GM12878 (cell line): ENCODE results near the gene LARP6. TPM values are rescaled to one million over a fixed set of nuclear protein-coding genes. Genes with fewer than 3 reads are reported as not detected.

ENCODE experiments used
- ATAC-seq: fragments of 200-7000 bp; cut with Tn5 transposase; 3 replicates; pipeline ENCODE4 v1.9.1; 2020; ENCODE audit warnings: mild to moderate bottlenecking, moderate library complexity
- BruUV-seq: library from RNA; stranded (reverse); fragments of 400-500 nt; replicated peaks from 2 replicates; lab custom pipeline; 2021; lab: Mats Ljungman, UMichigan
- CTCF ChIA-PET: fragments of 300-600 bp; sonication (Branson Sonifier 250); formaldehyde crosslinking; extraction: SDS; loops from one replicate; lab custom pipeline; 2021; ENCODE audit warnings: inconsistent platforms; lab: Yijun Ruan, JAX
- POLR2A ChIA-PET: fragments of 350-600 bp; formaldehyde crosslinking; extraction: SDS; loops from one replicate; lab custom pipeline; 2021; ENCODE audit warnings: inconsistent platforms; lab: Charles Lee
- RAD21 ChIA-PET: fragments of 300-600 bp; sonication (Branson Sonifier 250); formaldehyde crosslinking; loops from one replicate; lab custom pipeline; 2023; ENCODE audit warnings: antibody characterized with exemption; ENCODE audit not compliant: unreplicated experiment; lab: Charles Lee
- SMC1A ChIA-PET: fragments of 300-600 bp; sonication (Branson Sonifier 250); formaldehyde crosslinking; loops from one replicate; lab custom pipeline; 2023; ENCODE audit not compliant: unreplicated experiment, uncharacterized antibody; lab: Charles Lee
- DNase-seq: peaks from one replicate; pipeline ENCODE4 v3.0.0-alpha.2; 2011; ENCODE audit warnings: low read depth, low spot score
- FAIRE-seq: peaks from 3 replicates; lab custom pipeline; 2011; peaks lifted over from hg19 to GRCh38; lab: Jason Lieb, UNC
- H2AFZ ChIP-seq: 2 replicates; pipeline ENCODE4 v1.6.0; 2011; ENCODE audit warnings: low read depth, low read length, control low read depth; ENCODE audit not compliant: control insufficient read depth
- H3K27ac ChIP-seq: 2 replicates; pipeline ENCODE4 v1.5.1; 2011; ENCODE audit warnings: control low read depth; ENCODE audit not compliant: control insufficient read depth, insufficient read depth
- H3K27me3 ChIP-seq, 2 experiments: replicated peaks in 1 of 2; 2 replicates each; pipeline versions ENCODE4 v1.6.0 to v1.6.1; 2011; ENCODE audit warnings: low read length in 1 of 2; ENCODE audit not compliant: control insufficient read depth in 2 of 2, insufficient read depth in 2 of 2
- H3K36me3 ChIP-seq, 2 experiments: 2 replicates each; pipeline ENCODE4 v1.5.1; 2011; ENCODE audit warnings: low read length in 1 of 2; ENCODE audit not compliant: control insufficient read depth in 2 of 2, insufficient read depth in 2 of 2
- H3K4me1 ChIP-seq: 2 replicates; pipeline ENCODE4 v1.6.1; 2011; ENCODE audit warnings: mild to moderate bottlenecking, low read length, moderate library complexity, mixed read lengths; ENCODE audit not compliant: control insufficient read depth, insufficient read depth
- H3K4me2 ChIP-seq: 2 replicates; pipeline ENCODE4 v1.6.0; 2011; ENCODE audit warnings: control low read depth; ENCODE audit not compliant: control insufficient read depth, insufficient read depth
- H3K4me3 ChIP-seq: fragments of 200-600 bp; sonication (generic); 2 replicates; pipeline ENCODE4 v1.5.1; 2016
- H3K79me2 ChIP-seq: 2 replicates; pipeline ENCODE4 v1.6.0; 2011; ENCODE audit warnings: low read length; ENCODE audit not compliant: control insufficient read depth, insufficient read depth
- H3K9ac ChIP-seq: 2 replicates; pipeline ENCODE4 v1.8.0; 2011; ENCODE audit warnings: low read length, control low read depth, mixed read lengths; ENCODE audit not compliant: control insufficient read depth, insufficient read depth
- H3K9me3 ChIP-seq: replicated peaks from 3 replicates; pipeline ENCODE4 v1.5.1; 2011; ENCODE audit warnings: mild to moderate bottlenecking, low read length; ENCODE audit not compliant: control insufficient read depth, insufficient read depth
- H4K20me1 ChIP-seq: 2 replicates; pipeline ENCODE4 v1.6.0; 2011; ENCODE audit not compliant: control insufficient read depth, insufficient read depth
- CHD2 ChIP-seq: IDR thresholded peaks from 2 replicates; pipeline ENCODE4 v1.6.1; 2011; ENCODE audit warnings: low read depth, low read length, improper control_type of control experiment, borderline replicate concordance
- CTCF ChIP-seq, 3 experiments: IDR thresholded peaks in 2 of 3; conservative IDR thresholded peaks in 1 of 3; 2 replicates each; pipeline ENCODE4 v1.5.1; 2011; ENCODE audit warnings: low read depth in 3 of 3, low read length in 3 of 3, mild to moderate bottlenecking in 3 of 3, control low read depth in 2 of 3, moderate library complexity in 2 of 3, inconsistent platforms in 1 of 3, mixed read lengths in 1 of 3; ENCODE audit not compliant: control insufficient read depth in 2 of 3, insufficient read depth in 1 of 3; ENCODE audit errors: extremely low read depth in 1 of 3
- NR2F1 ChIP-seq: fragments of 450-650 bp; conservative IDR thresholded peaks from 2 replicates; pipeline ENCODE4 v1.6.1; 2017; ENCODE audit warnings: mild to moderate bottlenecking
- POLR2AphosphoS5 ChIP-seq: IDR thresholded peaks from 2 replicates; pipeline ENCODE4 v1.6.1; 2011; ENCODE audit warnings: mild to moderate bottlenecking, low read length, inconsistent platforms
- SRF ChIP-seq, 2 experiments: IDR thresholded peaks; 2 replicates each; pipeline ENCODE4 v1.6.1; 2011; ENCODE audit warnings: low read depth in 2 of 2, low read length in 2 of 2, mild to moderate bottlenecking in 1 of 2, moderate library complexity in 1 of 2
- TCF3 ChIP-seq: IDR thresholded peaks from 2 replicates; pipeline ENCODE4 v1.6.1; 2012; ENCODE audit warnings: low read depth, mild to moderate bottlenecking, low read length, borderline replicate concordance; ENCODE audit not compliant: insufficient read depth
- WGBS: methylation state at CpG from one replicate; pipeline ENCODE4 v1.1.6; 2016; ENCODE audit warnings: low lambda C conversion rate; ENCODE audit not compliant: insufficient replicate concordance, insufficient coverage; ENCODE audit errors: missing lambda C conversion rate; 5-methylcytosine and 5-hydroxymethylcytosine counted together
- in situ Hi-C: fragments of 300-500 bp; cut with MboI; formaldehyde crosslinking; loops from 9 replicates; pipeline ENCODE4 v1.14.3; 2018; ENCODE audit warnings: mixed read lengths
- intact Hi-C: fragments of 100-400 bp; cut with micrococcal nuclease; formaldehyde crosslinking; loops from one replicate; pipeline ENCODE4 v1.14.2; 2022; ENCODE audit not compliant: unreplicated experiment
- polyA plus RNA-seq, 11 experiments: library from polyadenylated mRNA; depleted of rRNA in 4 of 11; unstranded in 6 of 11; stranded (reverse) in 5 of 11; fragments of >200 nt; fragmentation: Nextera tagmentation in 4 of 11; fragmentation: Illumina TruSeq in 1 of 11; extraction: Ambion mirVana in 4 of 11; extraction: Trizol in 1 of 11; gene quantifications; 1 replicate in 1 of 11; 2 replicates in 10 of 11; pipeline versions ENCODE4 v1.2.1 to v1.2.3, GENCODE V29; 2011 to 2016; ENCODE audit warnings: inconsistent platforms in 2 of 11, missing spikeins in 2 of 11, low read depth in 1 of 11
- total RNA-seq, 4 experiments: library from RNA; depleted of rRNA in 3 of 4; stranded (reverse); fragments of >200 nt in 3 of 4; fragmentation: Illumina TruSeq in 1 of 4; extraction: Trizol in 1 of 4; gene quantifications; 2 replicates each; pipeline versions ENCODE4 v1.2.1 to v1.2.3, GENCODE V29; 2013 to 2021
- TF ChIP-seq, protein P1 (sequence below): fragments of 150-350 bp; IDR thresholded peaks from 2 replicates; pipeline ENCODE4 v1.6.1; 2014; ENCODE audit warnings: mild to moderate bottlenecking, low read depth, low read length

Gene LARP6
- total and polyA plus RNA-seq, 10 of the 15 experiments (the other 5 are each of a cell fraction or from before 2014, with no cell fraction given): 0.74 to 14.6 (median 3.9) TPM

DNA sequence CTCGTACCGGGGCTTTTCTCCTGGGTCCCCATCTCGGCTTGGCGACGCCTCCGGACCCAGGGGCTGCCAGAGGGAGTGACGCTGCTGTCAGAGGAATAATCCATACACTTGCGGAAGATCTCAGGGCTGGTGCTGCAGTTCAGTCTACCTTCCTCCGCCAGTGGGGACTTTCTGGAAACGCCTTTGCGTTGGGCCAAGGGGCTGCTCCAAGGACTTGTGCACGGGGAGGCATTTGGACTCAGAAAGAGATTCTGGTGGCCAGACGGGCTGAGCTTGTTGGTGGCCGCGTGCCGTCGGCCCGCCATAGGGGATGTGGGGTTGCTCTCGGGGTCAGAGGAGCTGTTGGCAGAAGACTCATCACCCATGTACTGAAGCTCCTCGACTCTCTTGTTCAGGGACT is 21.8 kb downstream of the LARP6 start:
- no peaks in the 10 kb centered on the region for H3K79me2 ChIP-seq
- H3K9me3 ChIP-seq: no peaks in the 10 kb centered on the region
- intact Hi-C loops: no loop called here
- H3K36me3 ChIP-seq: no peaks in the 10 kb centered on the region
- no peak overlapping the region for H2AFZ ChIP-seq
- POLR2A ChIA-PET: no interaction called here
- TF ChIP-seq SRF (IDR thresholded peaks at IDR 0.05; ENCODE audit: low read depth in 2 of 2, low read length in 2 of 2) (no peak), CHD2 (no peak), TCF3 (no peak), NR2F1 (no peak), POLR2AphosphoS5 (no peak), CTCF (IDR thresholded peaks at IDR 0.05 in 2 of 3, conservative IDR thresholded peaks at IDR 0.05 in 1 of 3; ENCODE audit: control insufficient read depth in 2 of 3, extremely low read depth in 1 of 3, insufficient read depth in 1 of 3, low read depth in 3 of 3, low read length in 3 of 3) (no peak)
- TF ChIP-seq, protein P1, sequence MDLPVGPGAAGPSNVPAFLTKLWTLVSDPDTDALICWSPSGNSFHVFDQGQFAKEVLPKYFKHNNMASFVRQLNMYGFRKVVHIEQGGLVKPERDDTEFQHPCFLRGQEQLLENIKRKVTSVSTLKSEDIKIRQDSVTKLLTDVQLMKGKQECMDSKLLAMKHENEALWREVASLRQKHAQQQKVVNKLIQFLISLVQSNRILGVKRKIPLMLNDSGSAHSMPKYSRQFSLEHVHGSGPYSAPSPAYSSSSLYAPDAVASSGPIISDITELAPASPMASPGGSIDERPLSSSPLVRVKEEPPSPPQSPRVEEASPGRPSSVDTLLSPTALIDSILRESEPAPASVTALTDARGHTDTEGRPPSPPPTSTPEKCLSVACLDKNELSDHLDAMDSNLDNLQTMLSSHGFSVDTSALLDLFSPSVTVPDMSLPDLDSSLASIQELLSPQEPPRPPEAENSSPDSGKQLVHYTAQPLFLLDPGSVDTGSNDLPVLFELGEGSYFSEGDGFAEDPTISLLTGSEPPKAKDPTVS: no peak
- RAD21 ChIA-PET: no interaction called here
- CTCF ChIA-PET: no interaction called here
- H3K27me3 ChIP-seq: no peaks in the 10 kb centered on the region
- H3K4me3 ChIP-seq: no peak overlapping the region
- H3K9ac ChIP-seq: no peak overlapping the region
- SMC1A ChIA-PET: interaction anchor here (1.6 kb wide), 1 partner anchor 42 kb away, joined by 3 read pairs; no protein-coding TSS in a partner anchor
- 75% methylated on average over 20 of the region's 20 CpGs for WGBS
- no peaks in the 10 kb centered on the region for H3K4me1 ChIP-seq
- in situ Hi-C loops: no loop called here
- H4K20me1 ChIP-seq: no peaks in the 10 kb centered on the region
- ATAC-seq (no peak), FAIRE-seq (no peak), DNase-seq (no peak)
- BruUV-seq: no TSS peak
- no peak overlapping the region for H3K4me2 ChIP-seq
- no peak overlapping the region for H3K27ac ChIP-seq
